ENCODE data around the gene MED13L.

The MED13L gene

DNA sequence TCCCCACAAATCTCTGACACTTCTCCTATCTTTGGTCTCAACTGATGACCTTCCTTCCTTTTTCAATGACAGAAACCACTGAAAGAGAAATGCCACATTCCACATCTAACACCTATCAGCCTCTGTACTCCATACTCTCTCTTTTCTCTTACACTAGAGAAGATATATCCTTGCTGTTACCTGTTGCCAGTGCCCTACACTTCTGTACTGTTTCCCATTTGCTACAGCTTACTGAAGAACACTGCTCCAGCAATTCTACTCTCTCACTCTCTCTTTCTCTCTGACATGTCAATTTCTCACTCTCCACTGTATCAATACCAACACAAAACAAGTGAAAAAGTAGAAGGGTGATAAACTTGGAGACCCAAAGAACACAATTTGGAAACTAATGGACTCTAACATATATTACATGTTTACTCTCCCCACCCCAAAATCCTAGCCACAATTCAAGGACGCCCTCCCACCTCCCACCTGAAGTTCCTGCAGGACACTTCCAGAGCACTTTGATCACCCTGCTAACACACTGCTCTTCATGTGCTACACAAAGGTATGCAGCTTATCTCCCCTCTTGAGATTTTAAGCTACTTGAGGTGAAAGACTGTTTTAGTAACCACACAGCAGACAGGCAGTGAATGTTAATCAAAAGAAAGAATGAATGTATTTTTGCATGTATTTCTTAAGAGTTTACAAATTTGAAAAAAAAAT, 95.0 kb downstream of the MED13L start:
- no peak for DNase-seq (ENCODE audit: low read depth)

DNA sequence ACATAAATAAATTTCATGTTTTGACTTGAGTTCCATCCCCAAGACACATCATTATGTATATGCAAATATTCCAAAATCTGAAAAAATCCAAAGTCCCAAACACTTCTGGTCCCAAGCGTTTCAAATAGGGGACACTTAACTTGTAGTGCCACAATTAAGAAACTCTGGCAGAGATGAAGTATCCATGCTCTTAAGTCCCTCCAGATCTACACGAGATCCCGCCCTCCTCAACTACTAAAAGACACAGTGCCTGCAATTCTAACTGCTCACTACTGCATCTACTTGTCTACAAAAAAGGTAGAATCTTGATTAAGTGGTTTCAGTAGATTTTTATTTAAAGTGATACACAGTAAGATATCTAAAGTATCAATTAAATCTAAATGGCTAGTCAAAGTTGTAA, 97.0 kb downstream of the MED13L start:
- no peak for DNase-seq (ENCODE audit: low read depth)

DNA sequence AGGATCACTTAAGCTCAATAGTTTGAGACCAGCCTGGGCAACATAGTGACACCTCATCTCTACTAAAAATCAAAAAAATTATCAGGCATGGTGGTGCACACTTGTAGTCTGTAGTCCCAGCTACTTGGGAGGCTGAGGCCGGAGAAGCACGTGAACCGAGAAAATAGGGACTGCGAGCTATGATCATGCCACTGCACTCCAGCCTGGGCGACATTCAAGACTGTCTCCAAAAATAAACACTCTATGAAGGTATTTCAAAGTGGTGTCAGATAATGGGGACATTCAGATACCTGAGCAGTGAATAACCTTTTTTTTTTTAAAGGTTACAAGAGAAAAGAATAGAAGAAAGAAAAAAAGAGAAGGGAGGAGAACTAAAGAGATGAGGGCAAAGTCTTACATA, 98.1 kb downstream of the MED13L start:
- no peak for DNase-seq (ENCODE audit: low read depth)

DNA sequence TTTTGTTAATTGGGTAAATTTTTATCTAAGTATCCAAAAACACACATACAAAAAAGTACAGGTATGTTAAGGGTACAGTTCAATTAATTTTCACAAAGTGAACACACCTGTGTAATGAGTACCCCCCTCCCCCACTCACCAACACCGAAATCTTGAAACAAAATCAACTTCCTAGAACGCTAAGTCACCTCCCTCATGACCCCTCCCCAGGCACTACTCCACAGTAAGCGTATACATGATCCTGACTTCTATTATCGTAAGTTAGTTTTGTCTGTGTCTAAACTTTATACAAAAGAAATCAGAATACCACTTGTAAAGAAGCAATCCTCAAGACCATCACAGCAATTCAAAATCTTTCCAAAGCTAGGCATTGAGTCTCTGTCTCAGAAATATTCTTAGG, 100.5 kb downstream of the MED13L start:
- DNase-seq (ENCODE audit: low read depth), result no peak

DNA sequence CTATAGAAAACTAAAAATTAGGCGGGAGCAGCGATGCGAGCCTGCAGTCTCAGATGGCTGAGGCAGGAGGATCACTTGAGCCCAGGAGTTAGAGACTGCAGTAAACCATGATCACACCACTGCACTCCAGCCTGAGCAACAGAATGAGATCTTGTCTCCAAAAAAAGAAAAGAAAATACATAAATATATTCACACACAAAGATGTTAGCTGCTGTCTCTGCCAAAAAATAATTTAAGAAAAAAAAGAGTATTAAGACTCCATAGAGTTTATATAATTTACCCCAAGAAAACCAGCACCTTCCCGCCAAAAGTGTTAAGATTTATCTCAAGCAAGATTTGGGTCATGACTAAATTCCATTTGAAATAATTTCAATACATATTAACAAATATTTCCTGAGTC, 102.6 kb downstream of the MED13L start:
- no peak for DNase-seq (ENCODE audit: low read depth)

DNA sequence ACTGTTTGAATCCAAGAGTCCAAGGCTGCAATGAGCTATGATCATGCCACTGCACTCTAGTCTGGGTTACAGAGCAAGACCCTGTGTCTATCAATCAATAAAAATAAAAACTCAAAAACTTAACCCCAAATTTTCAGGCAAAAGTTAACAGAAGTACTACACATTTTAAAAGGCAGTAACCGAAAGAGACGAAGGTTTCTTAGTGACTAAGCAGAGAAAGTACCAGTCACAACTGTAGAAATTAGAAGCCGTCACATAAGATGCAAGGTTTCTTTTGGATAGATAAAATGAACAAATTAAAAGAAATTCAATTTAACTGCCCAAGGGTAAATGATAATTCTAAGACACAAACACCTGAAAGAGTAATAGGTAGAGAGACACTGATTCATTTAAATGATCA, 103.5 kb downstream of the MED13L start:
- DNase-seq (ENCODE audit: low read depth), result no peak

DNA sequence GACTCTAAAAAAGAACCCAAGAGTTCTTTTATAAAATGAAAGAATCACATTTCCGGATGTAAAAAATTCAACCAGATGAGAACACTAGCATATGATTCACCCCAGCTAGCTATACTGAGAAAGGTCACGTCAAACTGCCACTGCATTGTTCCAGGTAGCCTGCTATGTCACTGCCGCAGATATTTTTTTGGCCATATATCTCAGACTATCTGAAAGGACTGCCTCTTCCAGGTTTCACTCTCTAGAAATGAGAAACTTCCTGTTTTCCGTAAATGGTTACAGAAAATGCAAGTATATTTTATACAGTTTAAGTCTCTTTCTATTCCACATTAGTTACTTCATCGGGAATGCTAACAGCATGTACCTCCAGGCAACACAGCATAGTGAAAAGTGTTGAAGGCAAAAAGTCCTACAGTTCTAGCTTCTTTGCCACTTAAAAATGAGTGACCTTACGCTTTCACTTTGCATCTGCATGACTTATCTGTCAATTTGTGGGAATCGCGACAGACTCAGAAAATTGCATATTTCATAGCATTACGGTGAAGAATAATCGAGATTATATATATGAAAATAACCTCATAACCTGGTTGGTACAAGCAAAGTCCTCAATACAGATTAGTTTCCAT, 105.2 kb downstream of the MED13L start:
- no peak for DNase-seq (ENCODE audit: low read depth)

DNA sequence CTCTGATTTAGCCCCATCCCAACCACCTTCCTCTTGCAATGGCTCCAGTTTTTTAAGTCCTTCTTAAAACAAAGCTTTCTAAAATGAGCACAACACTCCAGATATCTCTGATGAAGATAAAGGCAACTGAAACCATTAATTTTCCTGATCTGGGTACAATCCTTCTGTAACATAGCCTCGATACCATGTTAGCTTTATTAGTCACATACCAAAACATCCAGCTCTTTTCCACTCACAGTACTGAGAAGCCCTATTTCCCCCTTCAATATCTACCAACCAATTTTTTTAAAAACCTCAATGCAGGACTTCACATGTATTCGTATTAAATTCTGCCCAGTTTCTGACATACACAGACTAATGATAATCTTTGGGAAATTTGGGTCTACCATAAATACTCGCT, 105.9 kb downstream of the MED13L start:
- no peak for DNase-seq (ENCODE audit: low read depth)

DNA sequence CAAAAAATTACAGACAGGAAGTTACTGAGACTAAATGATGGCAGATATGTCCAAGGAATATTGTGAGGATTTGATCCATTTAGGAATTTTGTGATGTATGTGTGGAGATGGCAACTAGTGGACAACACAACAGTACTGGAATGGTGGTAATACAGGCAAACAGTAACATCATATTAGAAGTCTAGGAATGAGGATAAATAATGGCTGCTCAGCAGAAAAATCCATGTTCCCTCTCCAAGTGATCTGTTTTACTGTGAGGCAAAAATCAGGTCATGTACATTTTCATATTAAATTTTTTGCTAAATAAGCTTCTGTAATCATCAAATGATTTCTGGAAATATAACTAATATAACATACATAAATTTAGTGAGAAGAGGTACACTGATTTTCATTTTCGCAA, 108.4 kb downstream of the MED13L start:
- no peak for DNase-seq (ENCODE audit: low read depth)

DNA sequence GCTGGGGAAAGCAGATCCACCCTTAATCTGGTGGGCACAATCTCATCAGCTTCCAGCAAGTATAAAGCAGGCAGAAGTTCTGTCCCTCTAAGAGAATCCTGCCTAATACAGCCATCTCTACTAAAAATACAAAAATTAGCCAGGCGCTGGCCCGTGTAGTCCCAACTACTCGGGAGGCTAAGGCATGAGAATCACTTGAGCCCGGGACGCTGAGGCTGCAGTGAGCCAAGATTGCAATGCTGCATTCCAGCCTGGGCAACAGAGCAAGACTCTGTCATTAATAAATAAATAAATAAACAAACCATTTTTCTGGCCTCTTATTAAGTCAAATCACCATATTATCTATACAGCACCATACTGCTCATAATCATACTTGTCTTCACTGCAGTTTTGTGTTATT, 111.2 kb downstream of the MED13L start:
- no peak for DNase-seq (ENCODE audit: low read depth)

DNA sequence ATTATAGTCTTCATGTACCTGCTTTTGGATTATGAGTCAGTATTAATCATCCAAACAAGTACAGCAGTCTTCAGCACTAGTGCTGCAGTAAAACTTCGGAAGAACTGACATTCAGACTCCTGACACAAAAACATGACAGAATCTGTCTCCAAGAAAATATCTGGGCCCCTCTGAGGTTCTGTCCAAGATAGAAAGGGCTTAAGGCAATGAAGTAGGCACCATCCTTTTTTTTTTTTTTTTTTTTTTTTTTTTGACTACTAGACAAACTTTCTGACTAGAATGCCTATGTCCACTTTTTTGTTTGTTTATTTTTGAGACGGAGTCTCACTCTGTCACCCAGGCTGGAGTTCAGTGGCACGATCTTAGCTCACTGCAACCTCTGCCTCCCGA, 112.5 kb downstream of the MED13L start:
- no peak for DNase-seq (ENCODE audit: low read depth)

DNA sequence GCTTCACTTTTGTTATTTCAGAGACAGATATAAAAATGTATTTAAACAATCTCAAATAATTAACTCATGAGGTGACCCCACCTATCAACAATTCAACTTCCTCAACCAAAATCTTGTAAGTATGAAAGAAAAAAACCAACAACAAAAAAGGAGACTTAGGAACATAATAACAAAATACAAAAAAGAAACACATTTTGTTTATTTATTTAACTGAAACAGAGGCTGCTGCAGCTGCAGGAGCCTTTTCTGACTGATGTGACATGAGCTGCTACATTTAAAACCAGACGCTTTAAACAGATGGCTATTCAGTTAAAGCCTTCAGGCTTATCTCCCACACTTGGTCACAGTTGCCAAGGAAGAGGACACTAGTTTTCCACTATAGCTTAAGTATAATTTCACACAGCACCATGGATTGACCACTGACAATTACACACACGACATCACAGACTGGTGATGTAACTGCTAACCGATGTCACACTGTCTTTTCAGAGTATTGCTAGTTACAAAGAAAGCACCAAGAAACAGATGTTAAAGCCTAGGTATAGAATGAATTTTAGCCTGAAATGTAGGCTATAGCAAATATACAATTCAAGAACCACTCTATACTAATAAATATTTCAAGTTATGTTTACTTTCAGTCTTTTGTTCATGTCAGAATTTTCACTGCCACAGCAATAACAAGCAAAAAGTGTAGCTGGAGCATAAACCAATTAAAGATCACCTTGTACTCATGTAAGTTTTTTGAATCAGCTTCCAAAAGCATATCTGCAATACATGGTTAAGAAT, 113.0 kb downstream of the MED13L start:
- DNase-seq (ENCODE audit: low read depth), result no peak

DNA sequence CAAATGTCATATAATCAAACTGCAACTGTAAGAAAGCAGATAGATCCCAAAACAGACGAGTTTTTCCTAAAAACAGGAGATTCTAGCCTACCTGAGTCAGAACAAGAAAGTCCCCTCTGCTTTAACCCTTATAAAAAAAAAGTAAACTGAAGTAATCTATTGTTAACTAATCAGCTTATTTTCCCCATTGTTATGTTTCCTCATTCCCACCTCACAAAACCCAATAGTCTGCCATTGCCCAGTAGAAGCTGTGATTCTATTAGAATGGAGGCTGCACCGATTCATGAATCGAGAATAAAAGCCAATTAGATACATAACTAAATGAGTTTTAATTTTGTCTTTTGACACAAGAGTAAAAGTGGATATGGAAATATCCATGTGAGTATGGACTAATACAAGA, 115.4 kb downstream of the MED13L start:
- DNase-seq (ENCODE audit: low read depth), result no peak

DNA sequence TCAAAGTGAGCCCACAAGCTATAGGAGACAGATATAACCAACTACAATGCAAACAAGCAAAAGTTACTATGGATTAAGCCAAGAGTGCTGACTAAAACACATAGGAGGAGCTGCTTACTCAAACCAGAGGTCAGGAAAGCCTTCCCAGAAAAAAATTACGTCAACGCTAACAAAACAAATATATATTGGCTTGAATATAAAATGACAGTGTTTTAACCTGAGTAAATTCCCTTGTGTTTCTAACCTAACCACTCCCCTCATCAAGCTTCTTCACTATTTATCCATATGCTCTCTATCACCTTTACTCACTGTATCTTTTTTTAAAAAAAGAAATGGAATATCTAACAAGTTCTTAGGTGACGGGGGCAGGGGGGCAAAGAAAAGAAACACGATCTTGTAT, 115.9 kb downstream of the MED13L start:
- no peak for DNase-seq (ENCODE audit: low read depth)

DNA sequence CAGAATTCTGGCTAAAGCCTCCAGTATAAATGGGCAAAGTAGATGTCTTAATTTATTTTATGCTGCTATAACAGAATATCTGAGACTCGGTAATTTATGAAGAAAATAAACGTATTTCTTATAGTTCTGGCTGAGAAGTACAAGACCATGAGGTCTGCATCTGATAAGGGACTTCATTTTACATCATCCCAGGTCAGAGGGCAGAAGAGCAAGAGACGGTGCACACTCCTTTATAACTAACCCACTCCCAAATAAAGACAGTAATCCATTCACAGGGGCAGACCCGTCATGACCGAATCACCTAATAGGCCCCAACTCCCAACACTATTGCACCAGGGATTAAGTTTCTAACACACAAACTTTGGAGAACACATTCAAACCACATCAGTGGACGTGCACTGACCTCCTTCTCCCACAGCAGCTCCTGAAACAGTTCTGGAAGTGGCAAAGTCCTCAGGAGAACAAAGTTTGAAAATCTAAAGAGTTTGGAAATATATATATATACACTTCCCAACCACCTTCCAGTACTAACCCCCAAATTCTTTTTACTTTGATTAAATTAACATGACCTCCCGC, 116.5 kb downstream of the MED13L start:
- DNase-seq (ENCODE audit: low read depth), result no peak

DNA sequence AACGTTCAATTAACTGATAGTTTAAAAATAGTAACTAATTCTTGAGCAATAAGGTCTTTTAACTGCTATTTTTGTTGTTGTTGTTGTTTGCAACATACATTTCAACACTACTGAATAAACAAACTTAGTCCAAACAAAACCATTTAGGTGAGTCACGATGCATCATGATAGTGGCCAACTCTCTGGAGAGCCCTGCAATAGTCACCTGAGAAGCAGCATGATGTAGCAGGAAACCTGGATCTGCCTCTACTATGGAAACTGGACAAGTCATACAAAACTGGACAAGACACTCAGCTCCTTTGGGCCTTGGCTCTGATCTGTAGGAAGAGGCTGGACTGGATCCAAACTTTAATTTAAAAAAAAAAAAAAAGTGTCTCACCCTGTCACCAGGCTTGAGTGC, 117.3 kb downstream of the MED13L start:
- no peak for DNase-seq (ENCODE audit: low read depth)

DNA sequence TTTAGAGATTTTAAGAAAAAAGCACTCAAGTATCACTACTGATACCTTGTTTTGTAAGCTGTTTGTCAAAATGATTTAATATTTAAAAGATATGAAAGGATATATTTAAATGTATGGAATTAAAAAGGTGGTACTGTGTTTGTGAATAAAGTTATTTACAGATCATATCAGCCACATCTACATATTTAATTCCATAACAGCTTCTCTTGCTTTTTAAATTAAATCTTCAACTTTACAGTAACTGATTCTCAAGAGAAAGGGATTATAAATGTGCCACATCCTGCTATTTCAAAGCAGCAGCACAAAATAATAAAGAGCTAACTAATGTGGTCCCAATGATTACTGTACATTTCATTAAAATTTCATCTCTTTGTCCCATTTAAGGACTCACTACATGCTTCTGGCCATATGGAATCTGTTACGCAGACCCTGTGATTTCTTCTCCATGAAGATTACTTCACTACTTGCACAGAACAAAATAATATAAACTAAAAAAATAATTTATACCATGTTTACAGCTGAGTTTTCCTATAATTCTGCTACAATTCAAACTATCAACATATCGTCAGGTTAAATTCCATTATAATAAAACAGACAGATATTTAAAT, 117.8 kb downstream of the MED13L start:
- no peak for DNase-seq (ENCODE audit: low read depth)

DNA sequence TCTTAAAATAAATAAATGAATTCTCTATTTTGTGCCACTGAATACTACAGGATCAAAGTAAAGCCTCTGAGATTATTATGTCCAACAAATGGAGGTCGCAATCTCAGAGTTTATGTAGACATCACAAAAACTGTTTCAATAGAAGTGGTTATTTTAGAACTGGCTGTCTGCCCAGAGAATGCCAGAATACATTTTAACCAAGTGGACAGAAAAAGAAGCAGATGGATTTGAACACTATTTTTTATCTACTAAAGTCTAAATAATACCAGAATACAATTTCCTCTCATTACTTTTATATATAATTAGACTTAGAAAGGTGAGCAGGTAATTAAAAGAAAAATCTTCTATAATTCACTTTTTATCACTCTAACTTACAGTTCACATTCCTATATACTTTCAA, 118.3 kb downstream of the MED13L start:
- DNase-seq (ENCODE audit: low read depth), result no peak

DNA sequence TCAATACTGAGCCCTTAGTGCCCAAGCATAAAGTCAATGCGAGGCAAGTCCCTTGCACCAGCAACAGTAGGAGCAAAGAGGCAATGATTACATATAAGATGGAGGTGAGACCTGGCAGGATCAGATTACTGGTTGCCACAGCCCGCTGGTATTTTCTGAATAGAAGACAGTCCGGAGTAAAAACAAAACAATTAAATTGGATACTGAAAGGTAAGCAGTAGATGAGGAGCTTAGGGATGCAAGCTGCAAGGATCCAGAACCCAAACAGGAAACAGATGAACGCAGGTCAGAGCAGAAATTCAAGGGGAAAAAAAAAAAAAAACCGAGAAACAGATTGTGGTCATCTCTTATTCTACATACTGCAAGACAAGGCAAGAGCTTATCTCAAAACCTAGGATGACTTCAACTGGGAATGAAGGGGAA, 119.6 kb downstream of the MED13L start:
- DNase-seq (ENCODE audit: low read depth), result no peak

DNA sequence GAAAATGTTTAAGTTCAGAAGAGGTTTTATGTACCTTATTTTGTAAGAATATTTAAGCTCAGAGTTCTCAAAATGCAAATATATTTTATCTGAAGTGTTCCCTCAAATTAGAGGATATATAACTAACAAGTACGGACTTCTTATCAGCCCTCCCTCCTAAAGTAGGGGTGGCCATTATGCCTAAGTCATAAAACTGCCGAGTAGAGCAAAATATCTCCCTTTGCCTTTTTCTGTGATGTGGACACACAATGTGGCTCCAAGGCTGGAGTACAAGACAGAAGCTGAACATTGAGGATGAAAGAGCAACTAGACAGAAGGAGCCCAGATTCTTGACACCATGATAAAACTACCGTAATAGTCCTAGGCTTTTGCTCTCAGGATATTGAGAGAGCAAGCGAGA, 120.9 kb downstream of the MED13L start:
- DNase-seq (ENCODE audit: low read depth), result no peak

DNA sequence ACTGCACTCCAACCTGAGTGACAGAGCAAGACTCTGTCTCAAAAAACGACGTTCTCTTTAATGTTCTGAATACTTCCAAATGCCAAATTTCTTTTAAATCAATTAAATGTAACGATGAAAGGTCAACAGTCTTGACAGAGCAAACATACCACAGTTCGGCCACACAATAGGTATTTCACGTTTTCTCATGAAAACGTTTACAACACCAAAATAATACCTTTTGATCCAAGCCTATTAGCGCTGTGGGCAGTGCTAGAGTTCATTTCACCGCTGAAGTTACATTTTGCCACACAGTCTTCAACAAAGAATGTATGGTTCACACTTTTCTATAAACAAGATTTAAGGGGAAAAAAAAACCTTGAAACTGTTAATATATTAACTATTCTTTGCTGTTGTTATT, 122.1 kb downstream of the MED13L start:
- no peak for DNase-seq (ENCODE audit: low read depth)

DNA sequence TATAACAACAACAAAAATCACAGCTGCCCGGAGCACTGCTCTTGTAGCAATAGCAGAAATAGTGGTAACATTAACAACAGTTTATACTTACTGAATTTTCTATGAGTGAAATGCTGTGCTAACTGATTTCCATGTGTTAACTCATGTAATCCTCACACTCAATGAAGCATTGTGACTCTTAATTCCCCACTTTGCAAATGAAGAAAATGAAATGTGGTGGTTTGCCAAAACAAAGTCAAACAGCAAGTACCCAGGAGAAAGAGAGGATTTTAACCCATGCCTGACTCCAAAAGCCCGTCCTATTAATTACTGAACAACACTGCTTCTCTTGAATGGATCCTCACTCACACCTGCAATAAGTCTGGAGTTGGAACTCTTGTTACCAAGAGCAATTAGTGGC, 123.5 kb downstream of the MED13L start:
- no peak for DNase-seq (ENCODE audit: low read depth)

DNA sequence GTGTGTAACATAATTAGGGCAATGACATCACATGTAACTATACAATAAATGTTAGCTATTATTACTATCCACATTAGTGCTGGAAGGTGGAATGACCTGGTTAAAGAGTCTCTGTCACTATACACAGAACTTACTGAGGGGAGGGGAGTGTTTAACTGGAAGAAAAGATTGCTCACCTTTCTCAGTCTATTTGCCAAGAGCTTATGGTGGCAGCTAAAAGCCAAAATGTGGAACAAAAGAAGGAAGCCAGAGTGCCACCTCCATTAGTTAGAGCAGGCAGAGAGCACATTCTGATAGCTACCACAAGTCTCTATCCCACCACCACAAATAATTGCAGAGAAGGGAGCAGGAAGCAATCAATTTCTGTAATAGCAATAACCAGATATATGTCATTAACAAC, 124.4 kb downstream of the MED13L start:
- DNase-seq (ENCODE audit: low read depth), result no peak

Data from T follicular helper cell (primary cell).